ENCODE results near the gene NUDT8.
"Not testable (repeated sequence)": the region's sequence is repeated elsewhere in the genome, so short reads cannot be mapped to it uniquely, and the experiment has no call there.

Gene NUDT8

DNA sequence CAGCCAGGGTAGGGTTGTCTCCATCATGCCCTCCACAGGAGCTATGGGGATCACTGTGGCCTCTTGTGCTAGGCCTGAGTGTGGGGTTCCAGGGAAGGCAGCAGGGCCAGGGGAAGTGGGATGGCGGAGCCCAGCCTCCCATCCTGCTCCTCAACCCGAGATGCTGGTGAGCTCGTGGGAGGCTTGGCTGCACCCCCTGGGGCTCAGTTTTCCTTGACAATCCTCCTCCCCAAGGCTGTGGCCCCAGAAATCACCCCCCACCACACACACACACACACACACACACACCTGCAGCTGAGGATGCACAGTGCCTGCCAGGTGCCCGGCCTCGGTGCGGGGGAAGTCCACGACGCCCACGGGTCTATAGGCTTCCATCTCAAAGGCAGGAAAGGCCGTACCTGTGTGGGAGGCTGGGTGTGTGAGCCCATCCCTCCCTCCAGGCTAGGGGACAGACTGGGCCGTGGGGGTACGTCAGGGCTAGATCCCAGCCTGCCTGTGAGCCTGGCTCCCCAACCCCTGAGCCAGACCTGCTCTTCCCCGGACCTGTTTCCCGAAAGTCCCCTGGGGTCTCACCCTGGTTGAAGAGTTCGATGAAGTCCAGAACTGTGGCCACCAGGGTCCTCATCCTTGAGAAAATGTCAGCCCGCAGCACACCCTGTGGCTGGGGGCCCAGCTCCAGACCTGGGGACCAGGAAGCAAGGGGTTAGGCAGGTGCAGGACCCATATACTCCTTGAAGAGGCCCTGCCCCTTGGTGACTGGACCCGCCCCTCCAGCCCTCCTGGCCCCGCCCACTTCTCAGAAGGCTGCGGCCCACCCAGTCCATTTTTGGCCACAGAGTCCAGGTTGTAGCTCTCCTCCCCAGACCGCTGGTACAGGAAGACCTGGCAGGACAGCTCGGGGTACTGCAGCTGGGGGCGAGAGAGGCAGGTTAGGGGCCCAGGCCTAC lies 15.0 kb upstream of the NUDT8 start:
- DNase-seq, result peak in 2 of 10 donors; percentile 58 to 60
- intact Hi-C loops (cut with DNase I), result no loop called here

DNA sequence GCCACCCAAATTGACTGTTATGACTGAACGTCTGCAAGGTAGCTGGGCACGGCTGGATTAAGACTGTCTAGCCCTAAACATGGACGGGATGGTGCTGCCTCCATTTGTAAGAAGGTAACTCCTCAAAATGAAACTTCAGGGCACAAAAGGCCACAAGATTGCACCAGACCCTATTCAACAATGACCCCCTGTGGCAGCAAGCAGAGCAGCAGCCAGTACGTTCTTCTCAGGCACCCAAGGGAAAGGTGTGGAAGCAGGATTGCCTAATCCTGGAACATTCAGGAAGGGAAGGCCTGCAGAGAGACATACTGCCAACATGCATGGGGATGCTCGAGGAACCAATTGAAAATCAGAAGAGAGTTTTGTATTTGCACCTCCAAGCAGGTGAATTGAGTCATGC lies 14.3 kb upstream of the NUDT8 start:
- no peak for DNase-seq
- intact Hi-C loops (cut with DNase I), result no loop called here

DNA sequence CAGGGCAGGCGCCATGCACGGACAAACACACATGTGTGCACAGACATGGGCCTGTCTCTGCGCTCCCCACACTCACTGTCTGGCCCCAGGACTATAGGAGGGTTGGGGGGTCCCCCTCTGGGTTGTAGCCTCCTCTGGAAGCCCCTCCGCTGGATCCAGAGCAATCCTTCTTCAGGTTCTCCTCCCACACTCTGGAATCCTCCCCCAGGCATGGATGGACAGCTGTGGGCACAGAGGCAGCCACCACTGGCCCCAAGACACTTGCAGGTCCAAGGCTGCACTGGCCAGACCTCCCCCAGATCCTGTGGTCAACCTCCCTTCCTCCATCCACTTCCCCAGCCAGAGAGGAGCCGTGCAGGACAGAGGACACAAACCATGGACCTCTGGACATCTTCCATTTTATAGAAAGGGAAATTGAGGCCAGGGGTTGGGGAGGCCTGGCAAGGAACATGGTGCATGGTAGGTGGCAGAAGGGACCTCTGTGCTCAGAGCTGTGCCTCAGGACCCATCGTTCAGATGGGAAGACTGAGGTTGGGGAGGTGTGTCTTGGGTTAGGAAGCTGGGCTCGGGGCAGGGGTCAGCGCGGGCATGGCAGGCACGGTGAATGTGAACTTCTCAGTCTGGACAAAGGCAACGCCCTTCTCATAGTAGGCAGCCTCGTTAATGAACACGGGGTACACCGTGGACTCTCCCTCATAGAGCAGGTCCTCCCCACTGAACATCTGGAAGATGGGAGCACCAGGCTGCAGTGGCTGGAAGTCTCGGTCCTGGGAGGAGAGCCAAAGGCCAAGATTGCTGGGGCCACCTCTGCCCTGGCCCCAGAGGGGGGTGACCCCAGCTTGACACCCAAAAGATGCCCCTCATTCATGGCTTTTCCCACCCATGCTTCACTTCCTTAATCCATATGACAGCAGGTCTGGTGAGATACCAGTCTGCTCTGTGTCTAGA lies 12.7 kb upstream of the NUDT8 start:
- intact Hi-C loops (cut with DNase I), result no loop called here
- DNase-seq, result peak in 2 of 10 donors; percentile 31 to 62

DNA sequence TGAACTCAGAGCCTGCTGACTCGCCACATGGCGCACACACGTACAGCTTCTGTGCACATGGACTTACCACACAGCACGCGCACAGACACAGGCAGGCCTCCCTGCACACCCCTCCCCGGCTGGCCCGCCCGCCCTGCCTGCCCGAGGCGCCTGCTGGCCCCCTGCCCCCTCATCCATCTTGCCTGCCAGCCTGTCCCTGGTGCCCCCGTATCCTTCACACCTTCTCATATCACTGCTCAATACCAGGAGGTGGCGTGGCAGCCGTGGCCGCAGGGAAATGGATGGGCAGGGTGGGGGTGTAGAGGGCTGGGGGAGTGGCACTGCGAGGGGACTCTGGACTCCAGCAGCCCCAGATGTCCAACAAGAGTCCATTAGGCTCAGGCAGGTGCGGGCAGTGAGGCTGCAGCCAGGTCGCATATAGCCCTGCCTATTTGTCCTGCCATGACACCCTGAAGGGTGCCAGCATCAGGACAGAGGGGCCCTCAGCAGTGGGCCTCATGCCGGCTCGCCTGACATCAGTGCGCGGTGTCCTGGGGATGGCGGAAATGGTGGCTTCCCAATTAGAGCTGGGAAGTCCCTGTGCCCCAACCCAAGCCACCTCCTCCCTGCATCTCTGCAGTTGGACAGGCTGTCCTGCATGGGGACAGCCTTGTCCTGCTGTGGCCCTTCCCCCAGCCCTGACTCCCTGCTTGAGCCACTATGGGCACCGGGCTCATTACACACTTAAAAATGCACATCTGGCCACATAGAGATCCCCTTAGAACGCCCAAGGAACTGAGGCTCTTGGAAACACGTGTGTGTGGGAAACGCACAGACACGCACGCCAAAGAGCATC lies 11.8 kb upstream of the NUDT8 start:
- DNase-seq, result peak in 3 of 10 donors; percentile 49 to 64 (median 61)
- intact Hi-C loops (cut with DNase I), result no loop called here

DNA sequence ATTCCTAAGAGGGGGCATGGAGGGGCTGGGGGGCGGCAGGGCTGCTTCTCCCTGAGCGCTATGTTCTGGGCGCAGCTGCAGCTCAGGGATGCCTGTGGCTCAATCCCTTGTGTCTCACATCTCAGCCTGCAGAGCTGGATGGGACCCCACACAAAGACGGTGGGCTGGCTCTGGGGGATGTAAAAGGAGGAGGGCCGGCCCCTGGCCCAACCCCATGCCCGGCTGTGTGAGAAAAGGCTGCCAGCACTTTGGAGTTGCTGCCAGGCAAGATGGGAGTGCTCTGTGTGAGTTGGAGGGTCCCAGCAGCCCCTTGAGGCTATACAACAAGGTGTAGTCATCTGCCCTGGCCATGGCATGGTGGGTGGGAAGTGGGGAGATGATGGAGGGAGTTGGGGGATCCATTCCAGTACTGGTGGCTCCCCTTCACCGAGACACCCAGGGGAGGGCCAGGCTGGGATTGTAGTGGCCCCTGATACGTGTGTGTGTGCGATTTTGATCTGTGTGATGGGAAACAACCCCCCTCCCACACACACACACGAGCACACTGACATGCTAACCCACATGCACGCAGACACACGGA lies 11.1 kb upstream of the NUDT8 start:
- intact Hi-C loops (cut with DNase I), result no loop called here
- DNase-seq, result peak in 3 of 10 donors; percentile 18 to 39 (median 33)

DNA sequence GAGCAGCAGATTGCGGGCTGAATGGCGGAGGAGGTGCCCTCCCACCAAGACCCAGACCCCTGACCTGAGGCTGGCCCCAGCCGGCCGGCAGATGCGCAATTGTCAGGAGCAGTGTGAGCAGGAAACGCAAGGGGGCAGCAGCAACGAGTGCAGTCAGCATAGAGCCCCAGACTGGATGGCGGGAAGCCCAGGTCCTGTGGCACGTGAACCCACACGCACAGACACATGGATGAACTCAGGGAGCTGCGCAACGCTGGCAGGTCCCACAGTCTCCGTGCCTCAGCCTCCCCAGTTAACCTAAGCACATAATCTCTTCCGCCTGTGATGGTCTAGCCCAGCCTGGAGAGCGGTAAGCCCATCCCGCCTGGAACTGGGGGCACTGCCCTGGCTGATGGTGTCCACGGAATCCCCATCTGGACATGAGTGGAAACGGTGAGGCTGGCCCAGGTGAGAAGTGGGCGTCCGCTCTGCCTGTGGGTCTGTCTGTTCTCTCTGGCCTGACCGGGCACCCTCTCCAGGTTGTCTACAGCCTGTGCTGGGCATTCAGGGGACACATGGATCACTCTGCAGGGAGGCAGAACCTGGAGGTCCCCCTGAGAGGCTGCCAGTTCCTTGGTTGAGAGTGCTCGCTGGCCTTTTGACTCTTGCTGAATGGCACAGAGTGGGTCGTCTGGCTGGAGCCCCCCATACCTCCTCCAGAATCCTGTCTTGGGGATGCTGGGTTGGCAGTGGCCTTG lies 10.5 kb upstream of the NUDT8 start:
- intact Hi-C loops (cut with DNase I), result no loop called here
- DNase-seq, result peak in 9 of 10 donors; percentile 52 to 95 (median 68)

DNA sequence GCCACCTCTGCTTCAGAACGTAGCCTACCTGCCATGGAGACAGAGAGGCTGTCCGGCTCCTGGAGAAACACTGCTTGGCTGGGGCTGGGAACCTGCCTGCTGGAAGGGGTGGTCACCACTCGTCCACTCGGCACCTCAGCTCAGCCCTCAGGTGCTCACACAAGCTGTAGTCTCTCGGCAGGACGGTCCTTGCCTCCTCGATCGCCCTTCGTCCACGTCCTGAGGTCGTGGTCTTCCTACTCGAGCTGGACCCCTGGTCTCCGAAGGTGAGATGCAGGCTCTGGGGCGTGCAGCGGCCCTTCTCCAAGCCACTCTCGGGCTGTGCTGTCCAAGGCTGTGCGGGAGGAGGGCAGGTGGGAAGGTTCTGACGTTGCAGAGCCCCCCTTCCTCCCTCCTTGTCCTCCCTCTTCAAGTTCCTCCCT lies 9.7 kb upstream of the NUDT8 start, which contains the start of gene TBX10:
Gene TBX10 (minus strand): TSS at position 326 of the 422 bp plus-strand sequence. CDS start 291 bp downstream, at position 35.
- intact Hi-C loops (cut with DNase I), result no loop called here
- DNase-seq, result peak in 2 of 10 donors; percentile 60 to 76

DNA sequence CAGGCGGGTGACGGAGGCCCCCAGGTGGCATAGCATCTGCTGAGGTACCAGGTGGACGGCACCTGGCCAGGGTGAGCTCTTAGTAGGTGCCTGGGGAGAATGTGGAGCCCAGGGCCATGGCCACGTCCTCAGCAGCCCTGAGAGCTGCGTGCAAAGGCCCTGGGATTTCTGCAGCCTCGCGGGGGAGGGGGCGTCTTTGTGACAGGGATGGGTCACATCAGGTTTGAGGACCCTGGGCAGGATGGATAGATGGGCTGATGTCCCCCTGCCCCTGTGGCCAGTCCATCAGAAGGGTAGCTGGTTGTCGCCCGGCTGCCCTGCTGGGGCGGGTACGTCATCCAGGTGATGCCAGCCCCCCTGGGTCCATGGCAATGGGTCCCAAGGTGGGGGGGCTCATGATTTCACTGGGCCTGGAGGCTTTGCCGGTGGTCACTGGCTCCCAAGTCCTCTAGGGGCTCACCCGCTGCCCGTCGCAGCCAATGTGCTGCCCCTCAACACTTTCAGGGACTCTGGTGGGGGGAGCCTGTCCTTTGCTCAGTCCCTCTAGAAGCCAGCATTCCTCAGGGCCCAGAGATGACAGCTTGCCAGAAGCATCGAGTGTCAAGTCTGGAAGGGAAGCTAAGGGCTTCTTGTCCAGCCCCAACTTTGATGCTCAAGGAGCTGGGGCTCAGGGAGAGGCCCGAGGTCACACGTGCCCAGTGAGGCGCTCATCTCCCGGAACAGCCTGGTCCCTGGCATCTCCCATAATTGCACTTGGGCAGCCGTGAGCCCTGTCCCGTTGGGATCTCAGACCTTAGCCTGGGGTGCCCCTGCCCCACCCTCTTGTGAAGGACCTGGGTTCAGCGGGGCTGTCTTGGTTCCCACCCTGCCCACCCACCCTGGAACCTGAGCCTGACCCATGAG lies 9.0 kb upstream of the NUDT8 start:
- peak in 2 of 10 donors; percentile 43 to 60 for DNase-seq

DNA sequence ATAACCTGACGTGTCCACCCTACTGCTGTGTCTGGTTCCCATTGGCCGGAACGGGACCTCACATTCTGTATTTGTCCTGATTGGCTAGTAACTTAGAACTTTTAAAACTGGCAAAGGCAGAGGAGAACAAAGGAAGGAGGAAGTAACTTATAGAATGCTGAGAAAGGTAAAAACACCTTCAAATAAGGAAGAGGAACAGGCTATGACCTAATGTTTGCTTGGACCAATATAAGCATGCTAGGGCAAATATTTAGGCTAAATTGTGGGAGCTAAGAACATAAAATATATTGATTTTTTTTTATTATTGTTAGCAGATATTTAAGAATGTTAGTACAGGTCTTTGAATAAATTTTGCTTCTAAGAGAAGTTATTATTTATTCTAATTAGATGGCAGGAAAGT lies 7.7 kb upstream of the NUDT8 start:
- intact Hi-C loops (cut with DNase I), result not testable (repeated sequence)
- DNase-seq, result peak in 1 of 10 donors; percentile 11

More for the DNA sequence above, 9.0 kb upstream of the NUDT8 start:
- intact Hi-C loops (cut with DNase I), result no loop called here

DNA sequence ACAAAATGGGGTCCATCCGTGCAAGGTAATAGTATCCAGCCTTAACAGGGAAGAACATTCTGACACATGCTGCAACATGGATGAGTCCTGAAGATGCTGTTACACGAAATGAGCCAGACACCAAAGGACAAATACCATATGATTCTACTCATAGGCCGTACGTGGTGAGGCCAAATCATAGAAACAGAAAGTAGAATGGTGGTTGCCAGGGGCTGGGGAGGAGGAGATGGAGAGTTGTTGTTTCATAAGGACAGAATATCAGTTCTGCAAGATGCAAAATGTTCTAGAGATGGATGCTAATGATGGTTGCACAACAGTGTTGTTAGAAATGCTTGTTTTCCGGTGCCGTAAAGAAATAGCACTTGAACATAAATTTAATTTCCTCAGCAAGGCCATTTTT lies 7.2 kb upstream of the NUDT8 start:
- no peak for DNase-seq
- intact Hi-C loops (cut with DNase I), result no loop called here

DNA sequence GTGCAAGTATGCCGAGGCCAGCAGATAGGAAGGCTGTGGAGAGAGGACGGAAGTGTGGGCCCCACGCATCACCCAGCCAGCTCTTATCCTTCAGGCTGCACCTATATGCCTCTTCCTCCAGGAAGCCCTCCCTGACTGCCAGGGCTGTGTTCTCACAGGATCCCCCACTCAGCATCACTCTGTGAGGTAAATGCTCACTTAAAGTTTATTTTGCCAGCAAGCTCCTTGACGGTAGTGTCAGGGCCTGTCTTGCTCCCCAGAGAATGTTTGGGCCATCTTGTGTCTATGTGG lies 5.4 kb upstream of the NUDT8 start:
- peak in 2 of 10 donors; percentile 19 to 57 for DNase-seq
- intact Hi-C loops (cut with DNase I), result no loop called here

DNA sequence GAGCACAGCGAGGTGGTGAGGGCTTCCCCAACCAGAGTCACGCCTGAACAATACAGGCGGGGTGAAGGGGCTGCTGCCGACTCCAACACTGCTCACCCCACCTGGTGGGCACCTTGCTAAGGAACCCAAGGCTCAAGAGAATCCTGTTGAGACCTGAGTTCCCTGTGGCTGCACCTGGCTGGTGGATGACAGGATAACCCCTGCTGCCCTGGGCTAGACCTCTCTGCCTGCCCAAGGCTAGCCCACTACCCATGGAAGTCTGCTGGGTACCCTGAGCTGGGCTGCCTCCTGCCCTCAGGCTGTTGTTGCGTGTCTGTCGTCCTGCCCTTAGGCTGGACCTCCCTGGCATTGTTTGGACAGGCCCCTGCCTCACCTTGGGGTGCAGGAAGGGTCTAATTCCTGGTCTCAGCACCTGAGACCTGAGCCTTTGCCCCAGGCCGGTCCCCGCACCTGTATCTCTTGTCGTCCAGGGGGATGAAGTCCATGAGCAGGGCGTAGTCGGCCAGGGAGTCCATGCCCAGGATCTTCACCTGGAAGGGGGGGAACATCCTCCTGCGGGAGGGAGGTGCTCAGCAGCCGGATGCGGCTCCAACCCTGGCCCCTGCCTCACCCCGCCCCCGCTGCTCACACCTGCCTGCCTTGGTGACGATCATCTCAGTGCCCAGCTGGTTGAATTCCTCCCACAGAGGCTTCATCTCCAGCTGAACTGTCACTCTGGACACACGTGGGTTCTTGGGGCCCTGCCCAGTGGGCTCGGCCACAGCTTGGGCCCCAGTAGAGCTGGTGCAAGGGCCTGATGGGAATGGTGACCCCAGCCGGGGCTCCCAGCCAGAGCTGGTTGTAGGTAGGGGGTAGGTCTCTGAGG lies 4.9 kb upstream of the NUDT8 start:
- intact Hi-C loops (cut with DNase I), result no loop called here
- peak in 2 of 10 donors; percentile 62 to 66 for DNase-seq

DNA sequence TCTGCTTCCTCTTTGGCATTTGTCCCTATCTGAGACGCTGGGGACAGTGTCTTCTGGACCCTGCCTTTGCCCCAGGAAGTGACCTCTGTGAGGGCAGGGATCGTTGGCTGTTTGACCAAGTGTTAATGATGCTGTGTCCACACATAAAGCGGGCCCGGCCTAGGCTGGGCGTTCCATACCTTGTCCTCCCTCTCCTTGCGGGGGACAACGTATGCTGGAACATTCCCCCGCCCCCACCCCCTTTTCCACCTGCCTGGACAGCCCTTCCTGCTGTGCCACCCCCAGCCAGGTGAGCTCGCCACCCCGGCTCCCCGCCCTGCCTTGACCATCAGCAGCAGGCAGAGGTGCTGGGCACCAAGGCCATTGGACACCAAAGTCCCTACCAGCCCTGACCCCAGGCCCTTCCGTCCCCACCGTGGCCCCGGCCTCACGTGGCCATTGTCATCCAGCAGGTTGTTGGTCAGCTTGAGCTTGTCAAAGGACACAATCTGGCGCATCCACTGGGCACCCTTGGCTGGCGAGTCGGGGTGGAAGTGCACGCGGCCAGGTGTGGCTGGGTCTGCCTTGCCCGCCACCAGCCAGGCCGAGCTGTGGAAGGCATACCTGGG lies 4.1 kb upstream of the NUDT8 start:
- intact Hi-C loops (cut with DNase I), result no loop called here
- DNase-seq, result peak in 3 of 10 donors; percentile 51 to 80 (median 77)

DNA sequence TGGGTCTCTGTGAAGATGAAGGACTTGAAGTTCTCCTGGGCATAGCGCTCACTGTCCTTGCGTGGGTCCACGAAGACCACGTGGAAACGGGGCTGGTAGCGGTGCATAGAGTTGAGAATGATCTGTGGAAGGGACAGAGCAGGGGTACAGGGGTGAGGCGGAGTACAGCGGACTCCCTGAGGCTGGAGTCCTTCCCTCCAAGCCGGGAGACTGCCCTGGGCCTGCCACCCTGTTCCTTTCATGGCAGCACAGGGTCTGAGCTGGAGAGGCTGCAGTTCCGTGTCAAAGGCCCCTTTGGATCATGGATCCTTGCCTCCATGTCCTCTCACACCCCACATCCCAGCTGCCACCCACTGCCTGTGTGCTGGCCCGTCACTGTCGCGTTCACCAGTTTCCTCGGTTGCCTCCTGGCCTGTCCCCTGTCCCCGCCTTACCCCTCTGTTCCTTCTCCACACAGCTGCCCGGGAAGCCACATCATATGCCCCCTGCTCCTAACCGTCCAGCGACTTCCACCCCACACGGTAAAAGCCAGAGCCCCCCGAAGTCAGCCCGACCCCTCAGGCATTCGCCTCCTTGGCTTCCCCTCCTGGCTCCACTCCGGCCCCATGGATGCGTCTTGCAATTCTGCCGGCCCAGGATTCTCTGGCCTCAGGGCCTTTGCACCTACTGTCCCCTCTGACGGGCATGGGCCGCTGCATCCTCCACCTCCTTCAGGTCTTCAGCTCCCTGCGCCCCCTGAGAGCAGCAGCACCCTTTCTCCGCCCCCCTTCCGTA lies 3.4 kb upstream of the NUDT8 start:
- peak in 3 of 10 donors; percentile 60 to 77 (median 66) for DNase-seq
- intact Hi-C loops (cut with DNase I), result no loop called here

DNA sequence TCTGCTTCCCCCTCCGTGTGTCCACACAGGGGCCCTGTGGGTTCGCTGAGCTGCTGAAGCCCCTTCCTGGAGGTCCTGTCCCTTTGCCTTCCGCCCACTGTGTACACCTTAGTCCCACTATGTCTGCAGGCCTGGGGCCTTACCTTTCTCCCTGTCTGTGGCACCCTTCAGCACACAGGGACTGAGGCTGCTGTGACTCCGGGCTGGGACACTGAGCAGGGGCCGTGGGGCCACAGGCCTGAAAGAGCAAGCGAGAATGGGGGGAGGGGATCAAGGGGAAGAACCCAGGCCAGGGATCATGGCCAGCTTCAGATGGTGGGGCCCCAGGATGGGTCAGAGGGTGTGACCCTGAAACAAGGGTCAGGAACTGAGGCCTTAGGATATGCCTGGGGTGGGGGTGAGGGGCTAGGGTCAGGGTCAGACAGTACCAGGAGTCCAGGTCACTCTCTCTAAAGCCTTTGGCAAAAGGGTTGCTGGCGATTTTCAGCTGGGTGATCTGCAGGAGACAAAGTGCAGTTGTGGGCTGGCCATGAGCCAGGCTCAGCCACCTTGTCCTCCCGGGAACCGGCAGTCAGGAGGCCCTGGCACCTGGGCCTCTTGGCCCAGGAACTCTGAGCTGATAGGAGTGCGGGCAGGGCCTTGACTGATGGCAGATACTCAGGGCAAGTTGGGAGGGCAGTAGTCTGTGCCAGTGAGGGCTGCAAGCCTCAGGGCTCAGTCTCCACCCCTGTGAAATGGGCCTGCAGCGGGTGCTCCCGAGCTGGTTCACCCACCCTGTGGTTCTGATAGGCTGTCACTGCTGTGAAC lies 2.6 kb upstream of the NUDT8 start:
- DNase-seq, result peak in 3 of 10 donors; percentile 33 to 72 (median 62)
- intact Hi-C loops (cut with DNase I), result no loop called here

All from posterior cingulate gyrus (tissue), 11 donors.